HG03442 (cell line): Measurements from ENCODE around the gene WWOX.

Experiments
- ATAC-seq: cut with Tn5 transposase; IDR thresholded peaks from one replicate; pipeline ENCODE4 v1.9.1; 2021; ENCODE audit warnings: mild to moderate bottlenecking, moderate library complexity; ENCODE audit not compliant: unreplicated experiment

The WWOX gene

GRCh38 chr16:79124016-79124756 is 1024.7 kb downstream of the WWOX start:
- no peak for ATAC-seq

GRCh38 chr16:79127766-79128165 is 1028.3 kb downstream of the WWOX start:
- no peak for ATAC-seq

GRCh38 chr16:79128706-79129105 is 1029.3 kb downstream of the WWOX start:
- no peak for ATAC-seq

- ATAC-seq, result no peak
These were observed 1031.2 kb downstream of the WWOX start for GRCh38 chr16:79130616-79131015.

GRCh38 chr16:79131321-79132075 is 1032.0 kb downstream of the WWOX start:
- ATAC-seq, result no peak

- ATAC-seq, result no peak
These were observed 1033.2 kb downstream of the WWOX start for GRCh38 chr16:79132701-79133100.

- ATAC-seq, result no peak
These were observed 1034.8 kb downstream of the WWOX start for GRCh38 chr16:79134300-79134699.

GRCh38 chr16:79136955-79137354 is 1037.5 kb downstream of the WWOX start:
- no peak for ATAC-seq

- ATAC-seq, result no peak
These were observed 1038.0 kb downstream of the WWOX start for GRCh38 chr16:79137426-79137939.

- no peak for ATAC-seq
These were observed 1040.3 kb downstream of the WWOX start for GRCh38 chr16:79139799-79140198.

- ATAC-seq, result no peak
These were observed 1043.6 kb downstream of the WWOX start for GRCh38 chr16:79143026-79143425.

- ATAC-seq, result no peak
These were observed 1050.7 kb downstream of the WWOX start for GRCh38 chr16:79150151-79150550.

- ATAC-seq, result no peak
These were observed 1051.3 kb downstream of the WWOX start for GRCh38 chr16:79150632-79151310.

- no peak for ATAC-seq
These were observed 1054.6 kb downstream of the WWOX start for GRCh38 chr16:79154086-79154485.

GRCh38 chr16:79155471-79155870 is 1056.0 kb downstream of the WWOX start:
- ATAC-seq, result no peak

- no peak for ATAC-seq
These were observed 1056.5 kb downstream of the WWOX start for GRCh38 chr16:79155904-79156303.

GRCh38 chr16:79156761-79157160 is 1057.3 kb downstream of the WWOX start:
- ATAC-seq, result no peak

- ATAC-seq, result no peak
These were observed 1058.9 kb downstream of the WWOX start for GRCh38 chr16:79158337-79158736.

- ATAC-seq, result no peak
These were observed 1060.0 kb downstream of the WWOX start for GRCh38 chr16:79159261-79160049.

- no peak for ATAC-seq
These were observed 1063.5 kb downstream of the WWOX start for GRCh38 chr16:79162977-79163376.
